ENCODE data around the gene PPP1R7.

The PPP1R7 gene

GRCh38 chr2:241110089-241110606, 40.1 kb upstream of the PPP1R7 start:
- Histone ChIP-seq H3K9ac (no peak overlapping the region), H3K79me2 (ENCODE audit: insufficient read depth, low read depth) (no peaks in the 10 kb centered on the region), H3K27me3 (ENCODE audit: insufficient read depth, low read depth) (no peaks in the 10 kb centered on the region), H4K20me1 (ENCODE audit: insufficient read depth) (no peaks in the 10 kb centered on the region), H3K4me1 (ENCODE audit: low read depth, poor library complexity, severe bottlenecking) (no peaks in the 10 kb centered on the region), H3K4me2 (no peak overlapping the region), H3K27ac (no peak overlapping the region), H3K36me3 (ENCODE audit: insufficient read depth) (no peaks in the 10 kb centered on the region; the same call in 1 of the 2 replicates), H3K4me3 (IDR thresholded peaks at IDR 0.05; ENCODE audit: insufficient read depth, low read depth, low read length) (no peak overlapping the region), H2AFZ (ENCODE audit: low read depth) (no peak overlapping the region)
- no peak for TF ChIP-seq CTCF (conservative IDR thresholded peaks at IDR 0.05; ENCODE audit: low read depth, low read length)

- Histone ChIP-seq H3K36me3 (ENCODE audit: insufficient read depth) (no peaks in the 10 kb centered on the region; the same call in 1 of the 2 replicates), H3K4me3 (IDR thresholded peaks at IDR 0.05; ENCODE audit: insufficient read depth, low read depth, low read length) (no peak overlapping the region), H3K4me1 (ENCODE audit: low read depth, poor library complexity, severe bottlenecking) (no peaks in the 10 kb centered on the region), H2AFZ (ENCODE audit: low read depth) (no peak overlapping the region), H3K4me2 (no peak overlapping the region), H3K79me2 (ENCODE audit: insufficient read depth, low read depth) (no peaks in the 10 kb centered on the region), H3K27ac (no peak overlapping the region), H3K27me3 (ENCODE audit: insufficient read depth, low read depth) (no peaks in the 10 kb centered on the region), H4K20me1 (ENCODE audit: insufficient read depth) (no peaks in the 10 kb centered on the region), H3K9ac (no peak overlapping the region)
- TF ChIP-seq CTCF (conservative IDR thresholded peaks at IDR 0.05; ENCODE audit: low read depth, low read length) = no peak
These were observed 39.4 kb upstream of the PPP1R7 start for GRCh38 chr2:241110607-241111439.

- H2AFZ ChIP-seq (ENCODE audit: low read depth) = no peak overlapping the region
- H3K4me1 ChIP-seq (ENCODE audit: low read depth, poor library complexity, severe bottlenecking) = no peaks in the 10 kb centered on the region
- no peak overlapping the region for H3K27ac ChIP-seq
- no peak for TF ChIP-seq CTCF (conservative IDR thresholded peaks at IDR 0.05; ENCODE audit: low read depth, low read length)
- H3K9ac ChIP-seq = no peak overlapping the region
- H3K4me3 ChIP-seq (IDR thresholded peaks at IDR 0.05; ENCODE audit: insufficient read depth, low read depth, low read length) = no peak overlapping the region
- no peak overlapping the region for H3K4me2 ChIP-seq
- H3K79me2 ChIP-seq (ENCODE audit: insufficient read depth, low read depth) = no peaks in the 10 kb centered on the region
- H3K36me3 ChIP-seq (ENCODE audit: insufficient read depth) = no peaks in the 10 kb centered on the region; the same call in 1 of the 2 replicates
- no peaks in the 10 kb centered on the region for H4K20me1 ChIP-seq (ENCODE audit: insufficient read depth)
- H3K27me3 ChIP-seq (ENCODE audit: insufficient read depth, low read depth) = no peaks in the 10 kb centered on the region
These were observed 38.8 kb upstream of the PPP1R7 start for GRCh38 chr2:241111440-241111805.

GRCh38 chr2:241112046-241112445, 38.2 kb upstream of the PPP1R7 start:
- Histone ChIP-seq H3K4me3 (IDR thresholded peaks at IDR 0.05; ENCODE audit: insufficient read depth, low read depth, low read length) (no peak overlapping the region), H4K20me1 (ENCODE audit: insufficient read depth) (no peaks in the 10 kb centered on the region), H3K27ac (no peak overlapping the region), H3K4me1 (ENCODE audit: low read depth, poor library complexity, severe bottlenecking) (no peaks in the 10 kb centered on the region), H3K36me3 (ENCODE audit: insufficient read depth) (no peaks in the 10 kb centered on the region; the same call in 1 of the 2 replicates), H3K27me3 (ENCODE audit: insufficient read depth, low read depth) (no peaks in the 10 kb centered on the region), H3K9ac (no peak overlapping the region), H2AFZ (ENCODE audit: low read depth) (no peak overlapping the region), H3K4me2 (no peak overlapping the region), H3K79me2 (ENCODE audit: insufficient read depth, low read depth) (no peaks in the 10 kb centered on the region)
- TF ChIP-seq CTCF (conservative IDR thresholded peaks at IDR 0.05; ENCODE audit: low read depth, low read length) = no peak
